H1 (cell line): ENCODE results near the gene NTPCR. TPM values are rescaled to one million over a fixed set of nuclear protein-coding genes. Genes with fewer than 3 reads are reported as not detected.

ENCODE experiments used
- CTCF ChIA-PET: fragments of 300-600 bp; sonication (Branson Sonifier 250); formaldehyde crosslinking; loops from one replicate; lab custom pipeline; 2021; ENCODE audit not compliant: partially characterized antibody; lab: Charles Lee
- POLR2A ChIA-PET: fragments of 300-600 bp; sonication (Branson Sonifier 250); formaldehyde crosslinking; loops from one replicate; lab custom pipeline; 2021; ENCODE audit warnings: inconsistent platforms; ENCODE audit not compliant: partially characterized antibody; lab: Charles Lee
- DNase-seq, 2 experiments: peaks; one replicate each; pipeline versions ENCODE4 v3.0.0 to v3.0.0-alpha.2; 2010 to 2022; ENCODE audit warnings: low spot score in 2 of 2, low read depth in 1 of 2, mixed read lengths in 1 of 2
- FAIRE-seq: peaks from 2 replicates; lab custom pipeline; 2011; peaks lifted over from hg19 to GRCh38; lab: Jason Lieb, UNC
- H2AFZ ChIP-seq: 2 replicates; pipeline ENCODE4 v1.8.1; 2012; ENCODE audit warnings: low read length, inconsistent platforms
- H2AK5ac ChIP-seq: 2 replicates; pipeline ENCODE4 v1.6.1; 2013; ENCODE audit warnings: low read depth, low read length
- H2BK120ac ChIP-seq: replicated peaks from 2 replicates; pipeline ENCODE3; 2013; ENCODE audit warnings: low read depth, low read length, inconsistent platforms
- H2BK12ac ChIP-seq: 2 replicates; pipeline ENCODE4 v1.6.1; 2013; ENCODE audit warnings: low read depth, low read length
- H2BK15ac ChIP-seq: 2 replicates; pipeline ENCODE4 v1.6.1; 2013; ENCODE audit warnings: low read length
- H2BK20ac ChIP-seq: 2 replicates; pipeline ENCODE4 v1.6.1; 2013; ENCODE audit warnings: low read length
- H2BK5ac ChIP-seq: 2 replicates; pipeline ENCODE4 v1.6.1; 2013; ENCODE audit warnings: low read depth, low read length
- H3K14ac ChIP-seq: 2 replicates; pipeline ENCODE4 v1.6.1; 2013; ENCODE audit warnings: inconsistent platforms; ENCODE audit not compliant: insufficient read length
- H3K18ac ChIP-seq: 2 replicates; pipeline ENCODE4 v1.6.1; 2013; ENCODE audit warnings: low read length; ENCODE audit errors: extremely low read depth
- H3K23ac ChIP-seq: 2 replicates; pipeline ENCODE4 v1.6.1; 2013; ENCODE audit warnings: inconsistent platforms; ENCODE audit not compliant: insufficient read length
- H3K23me2 ChIP-seq: 2 replicates; pipeline ENCODE4 v1.6.1; 2013; ENCODE audit warnings: low read depth, low read length
- H3K27ac ChIP-seq: 2 replicates; pipeline ENCODE4 v1.6.1; 2011; ENCODE audit warnings: low read depth, low read length, inconsistent platforms
- H3K27me3 ChIP-seq, 4 experiments: replicated peaks in 1 of 4; 1 replicate in 1 of 4; 2 replicates in 3 of 4; pipeline versions ENCODE4 v1.6.1 to v1.8.1; 2011 to 2013; ENCODE audit warnings: low read length in 3 of 4, mild to moderate bottlenecking in 3 of 4, inconsistent platforms in 2 of 4, mixed read lengths in 2 of 4, moderate library complexity in 1 of 4; ENCODE audit not compliant: control insufficient read depth in 3 of 4, insufficient read depth in 3 of 4; ENCODE audit errors: extremely low read depth in 1 of 4
- H3K36me3 ChIP-seq, 4 experiments: 2 replicates each; pipeline versions ENCODE4 v1.6.1 to v1.8.1; 2011 to 2013; ENCODE audit warnings: mild to moderate bottlenecking in 4 of 4, low read length in 3 of 4, moderate library complexity in 2 of 4, control low read depth in 1 of 4, inconsistent platforms in 1 of 4; ENCODE audit not compliant: insufficient read depth in 4 of 4, control insufficient read depth in 2 of 4
- H3K4ac ChIP-seq: replicated peaks from 2 replicates; pipeline ENCODE3; 2013; ENCODE audit warnings: low read length, low read depth, mixed read lengths, inconsistent platforms; ENCODE audit not compliant: insufficient read length
- H3K4me1 ChIP-seq, 4 experiments: replicated peaks in 1 of 4; 1 replicate in 1 of 4; 2 replicates in 3 of 4; pipeline versions ENCODE4 v1.6.1 to v1.8.1; 2011 to 2013; ENCODE audit warnings: low read length in 3 of 4, inconsistent platforms in 2 of 4, mixed read lengths in 1 of 4; ENCODE audit not compliant: insufficient read depth in 4 of 4, control insufficient read depth in 3 of 4
- H3K4me2 ChIP-seq, 2 experiments: 2 replicates each; pipeline versions ENCODE4 v1.6.1 to v1.8.1; 2011 to 2013; ENCODE audit warnings: low read depth in 2 of 2, low read length in 2 of 2, control low read depth in 1 of 2, inconsistent platforms in 1 of 2, mild to moderate bottlenecking in 1 of 2; ENCODE audit not compliant: insufficient read depth in 1 of 2
- H3K4me3 ChIP-seq, 4 experiments: fragments of 200-600, 300-600 bp in 1 of 4; sonication (generic), shearing (Covaris generic), sonication (Bioruptor Twin) in 1 of 4; 2 replicates each; pipeline versions ENCODE4 v1.5.1 to v1.8.1; 2011 to 2016; ENCODE audit warnings: low read length in 4 of 4, low read depth in 3 of 4, control low read depth in 2 of 4, inconsistent platforms in 2 of 4, mild to moderate bottlenecking in 2 of 4, mixed read lengths in 1 of 4, moderate library complexity in 1 of 4; ENCODE audit not compliant: insufficient read depth in 2 of 4; ENCODE audit errors: extremely low read depth in 1 of 4
- H3K56ac ChIP-seq: replicated peaks from 2 replicates; pipeline ENCODE3; 2013; ENCODE audit warnings: low read depth, mild to moderate bottlenecking, mixed read lengths, low read length, inconsistent platforms; ENCODE audit not compliant: insufficient read length
- H3K79me1 ChIP-seq: 2 replicates; pipeline ENCODE4 v1.6.1; 2013; ENCODE audit warnings: low read depth, low read length, control low read depth
- H3K79me2 ChIP-seq, 2 experiments: 2 replicates each; pipeline versions ENCODE4 v1.6.1 to v1.8.1; 2012 to 2013; ENCODE audit warnings: low read length in 2 of 2, mild to moderate bottlenecking in 2 of 2, inconsistent platforms in 1 of 2; ENCODE audit not compliant: insufficient read depth in 2 of 2, control insufficient read depth in 1 of 2
- H3K9ac ChIP-seq, 4 experiments: replicated peaks in 1 of 4; 1 replicate in 1 of 4; 2 replicates in 3 of 4; pipeline versions ENCODE4 v1.6.1 to v1.8.1; 2011 to 2013; ENCODE audit warnings: low read depth in 3 of 4, low read length in 3 of 4, control low read depth in 2 of 4, mild to moderate bottlenecking in 2 of 4, moderate library complexity in 2 of 4, inconsistent platforms in 1 of 4; ENCODE audit errors: extremely low read depth in 1 of 4
- H3K9me3 ChIP-seq, 2 experiments: 2 replicates each; pipeline versions ENCODE4 v1.6.1 to v1.8.1; 2012 to 2013; ENCODE audit warnings: mild to moderate bottlenecking in 2 of 2, moderate library complexity in 2 of 2, control low read depth in 1 of 2, inconsistent platforms in 1 of 2, low read depth in 1 of 2, low read length in 1 of 2, mixed read lengths in 1 of 2; ENCODE audit not compliant: insufficient read depth in 2 of 2
- H4K20me1 ChIP-seq, 2 experiments: replicated peaks in 1 of 2; 2 replicates each; pipeline versions ENCODE3 to v1.8.1; 2011 to 2013; ENCODE audit warnings: inconsistent platforms in 2 of 2, low read length in 2 of 2, mild to moderate bottlenecking in 1 of 2; ENCODE audit not compliant: insufficient read depth in 2 of 2, control insufficient read depth in 1 of 2
- H4K5ac ChIP-seq: 2 replicates; pipeline ENCODE4 v1.6.1; 2013; ENCODE audit warnings: low read length, low read depth, mixed read lengths, inconsistent platforms; ENCODE audit not compliant: insufficient read length
- H4K8ac ChIP-seq: 2 replicates; pipeline ENCODE4 v1.8.0; 2013; ENCODE audit warnings: mild to moderate bottlenecking, moderate library complexity, low read length, inconsistent platforms; ENCODE audit not compliant: insufficient read depth; ENCODE audit errors: extremely low read depth
- H4K91ac ChIP-seq: replicated peaks from 2 replicates; pipeline ENCODE3; 2013; ENCODE audit warnings: low read length, mixed read lengths, inconsistent platforms; ENCODE audit not compliant: insufficient read length
- BACH1 ChIP-seq: IDR thresholded peaks from 2 replicates; pipeline ENCODE4 v1.6.1; 2012; ENCODE audit warnings: low read length, improper control_type of control experiment
- CBX8 ChIP-seq: fragments of 300-800, 300-1000 bp; sonication (generic); IDR thresholded peaks from 2 replicates; pipeline ENCODE4 v1.7.1; 2016; ENCODE audit warnings: low read depth, low read length, borderline replicate concordance
- CHD2 ChIP-seq: IDR thresholded peaks from 2 replicates; pipeline ENCODE4 v1.6.1; 2012; ENCODE audit warnings: low read length, improper control_type of control experiment
- HDAC2 ChIP-seq, 2 experiments: fragments of 300-600 bp in 1 of 2; sonication (generic) in 1 of 2; IDR thresholded peaks; 2 replicates each; pipeline ENCODE4 v1.6.1; 2011 to 2012; ENCODE audit warnings: low read depth in 2 of 2, low read length in 2 of 2, mild to moderate bottlenecking in 2 of 2, moderate library complexity in 2 of 2, borderline replicate concordance in 1 of 2, inconsistent platforms in 1 of 2
- JUND ChIP-seq: IDR thresholded peaks from 2 replicates; pipeline ENCODE4 v1.6.1; 2011; ENCODE audit warnings: mild to moderate bottlenecking, improper control_type of control experiment, low read length
- KDM1A ChIP-seq: fragments of 200-600, 300-600 bp; sonication (generic); IDR thresholded peaks from 2 replicates; pipeline ENCODE4 v1.7.1; 2016; ENCODE audit warnings: mild to moderate bottlenecking, low read length, borderline replicate concordance
- KDM5A ChIP-seq: fragments of 200-600 bp; IDR thresholded peaks from 2 replicates; pipeline ENCODE4 v1.7.1; 2012; ENCODE audit warnings: mild to moderate bottlenecking, low read length, inconsistent platforms, mixed read lengths
- MAFK ChIP-seq: IDR thresholded peaks from 2 replicates; pipeline ENCODE4 v1.6.1; 2012; ENCODE audit warnings: low read depth, mild to moderate bottlenecking, improper control_type of control experiment, low read length
- NANOG ChIP-seq: IDR thresholded peaks from 2 replicates; pipeline ENCODE4 v1.6.1; 2011; ENCODE audit warnings: low read length, low read depth, mild to moderate bottlenecking, inconsistent platforms; ENCODE audit not compliant: insufficient read depth, poor library complexity, severe bottlenecking
- RBBP5 ChIP-seq: IDR thresholded peaks from 2 replicates; pipeline ENCODE4 v1.7.1; 2012; ENCODE audit warnings: low read depth, mild to moderate bottlenecking, inconsistent platforms, low read length, moderate library complexity, borderline replicate concordance
- SAP30 ChIP-seq: fragments of 300-600 bp; sonication (generic); IDR thresholded peaks from 2 replicates; pipeline ENCODE4 v1.7.1; 2012; ENCODE audit warnings: low read length, moderate library complexity, mild to moderate bottlenecking, inconsistent platforms; ENCODE audit not compliant: insufficient read depth, insufficient replicate concordance
- SIRT6 ChIP-seq: IDR thresholded peaks from one replicate; pipeline ENCODE4 v1.7.1; 2012; ENCODE audit warnings: low read length, inconsistent platforms
- SRF ChIP-seq: IDR thresholded peaks from 2 replicates; pipeline ENCODE4 v1.6.1; 2011; ENCODE audit warnings: mild to moderate bottlenecking, low read depth, low read length, moderate library complexity
- TCF12 ChIP-seq: IDR thresholded peaks from 2 replicates; pipeline ENCODE4 v1.6.1; 2011; ENCODE audit warnings: low read depth, mild to moderate bottlenecking, low read length
- TEAD4 ChIP-seq: IDR thresholded peaks from 2 replicates; pipeline ENCODE4 v1.6.1; 2012; ENCODE audit warnings: low read depth, low read length, inconsistent platforms, mixed read lengths
- WGBS, 2 experiments: shearing (Covaris generic) in 1 of 2; methylation state at CpG; one replicate each; pipeline versions ENCODE4 v1.1.6 to v1.1.7; 2013 to 2015; ENCODE audit warnings: low lambda C conversion rate in 2 of 2, mixed read lengths in 2 of 2, inconsistent platforms in 1 of 2, low coverage in 1 of 2, missing lambda C conversion rate in 1 of 2; ENCODE audit not compliant: insufficient replicate concordance in 2 of 2, insufficient coverage in 1 of 2, insufficient read length in 1 of 2; ENCODE audit errors: extremely low coverage in 1 of 2, missing lambda C conversion rate in 1 of 2; 5-methylcytosine and 5-hydroxymethylcytosine counted together
- polyA plus RNA-seq, 7 experiments: library from polyadenylated mRNA; depleted of rRNA in 3 of 7; stranded (reverse) in 5 of 7; unstranded in 2 of 7; fragments of >200 nt in 5 of 7; fragments of 200-250 nt in 2 of 7; gene quantifications; 1 replicate in 5 of 7; 2 replicates in 1 of 7; 4 replicates in 1 of 7; pipeline versions ENCODE4 v1.2.1 to v1.2.3, GENCODE V29; 2011 to 2013; ENCODE audit warnings: missing spikeins in 2 of 7, mixed read lengths in 2 of 7
- total RNA-seq: library from RNA; stranded (reverse); fragmentation: NEBNext Ultra II Directional; extraction: Animal tissue kit (Norgen Biotek cat#: 25700); gene quantifications from 2 replicates; pipeline ENCODE4 v1.2.1, GENCODE V29; 2021

NTPCR gene
- total and polyA plus RNA-seq, 2 of the 8 experiments (the other 6 are each of a cell fraction or from before 2014, with no cell fraction given): 22.6 to 73.1 TPM

DNA sequence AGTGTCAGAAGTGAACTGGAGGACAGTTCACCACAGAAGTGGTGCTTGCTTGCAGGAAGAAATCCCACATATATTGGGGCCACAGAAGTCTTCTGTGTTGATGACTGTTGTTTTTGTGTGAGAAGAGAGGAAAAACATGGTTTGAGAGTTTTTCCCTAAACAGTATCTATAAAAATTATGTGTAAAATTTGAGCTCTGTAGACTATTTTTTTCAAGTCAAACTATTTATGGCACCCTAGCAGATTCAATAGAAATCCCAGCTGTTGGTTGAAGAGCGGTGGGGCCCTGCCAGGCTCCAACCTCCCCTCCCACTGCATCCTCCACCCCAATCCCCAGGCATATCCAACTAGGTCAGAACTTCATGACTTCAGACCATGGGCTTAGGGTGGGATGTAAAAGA lies 61.6 kb downstream of the NTPCR start:
- H2BK12ac ChIP-seq: no peak overlapping the region
- H2AFZ ChIP-seq: no peak overlapping the region
- H4K91ac ChIP-seq: no peak overlapping the region
- H3K9me3 ChIP-seq: no peaks in the 10 kb centered on the region
- no peak overlapping the region for H3K4me3 ChIP-seq
- no peak overlapping the region for H3K18ac ChIP-seq
- no peak overlapping the region for H3K23ac ChIP-seq
- no peaks in the 10 kb centered on the region for H3K23me2 ChIP-seq
- H2BK15ac ChIP-seq: no peak overlapping the region
- H4K20me1 ChIP-seq: no peaks in the 10 kb centered on the region
- no peak overlapping the region for H3K27ac ChIP-seq
- peaks cover 3 to 27% (median 12%) of the 10 kb centered on the region in 4 experiments for H3K36me3 ChIP-seq
- no peak overlapping the region for H3K14ac ChIP-seq
- H2BK20ac ChIP-seq: no peak overlapping the region
- H3K56ac ChIP-seq: no peak overlapping the region
- CTCF ChIA-PET: interaction anchor here (1.2 to 4.5 kb wide), 3 partner anchors 12 to 333 kb away, joined by 3 to 19 read pairs (median 17); no protein-coding TSS in a partner anchor
- no peak overlapping the region for H2BK5ac ChIP-seq
- no peaks in the 10 kb centered on the region for H3K79me1 ChIP-seq
- no peak overlapping the region for H4K8ac ChIP-seq
- WGBS, 2 experiments: 92% methylated on average over 1 of the region's 1 CpG; no CpG with 5 or more reads in 1 of the 2 experiments
- no peaks in the 10 kb centered on the region for H3K4me1 ChIP-seq
- H3K79me2 ChIP-seq: no peaks in the 10 kb centered on the region
- no peak overlapping the region for H3K9ac ChIP-seq
- H3K27me3 ChIP-seq: no peaks in the 10 kb centered on the region
- no peak overlapping the region for H3K4ac ChIP-seq
- H2BK120ac ChIP-seq: no peak overlapping the region
- no peak overlapping the region for H3K4me2 ChIP-seq
- no peak overlapping the region for H2AK5ac ChIP-seq
- POLR2A ChIA-PET: no interaction called here
- DNase-seq: no peak
- FAIRE-seq: no peak
- H4K5ac ChIP-seq: no peak overlapping the region
- no peak for TF ChIP-seq KDM5A
- no peak for TF ChIP-seq SIRT6
- TF ChIP-seq SRF: no peak
- no peak for TF ChIP-seq CBX8
- no peak for TF ChIP-seq BACH1
- TF ChIP-seq SAP30: no peak
- TF ChIP-seq JUND: no peak
- TF ChIP-seq TCF12: no peak
- TF ChIP-seq NANOG: no peak
- no peak for TF ChIP-seq RBBP5
- no peak for TF ChIP-seq TEAD4
- no peak for TF ChIP-seq MAFK
- TF ChIP-seq HDAC2 (IDR thresholded peaks at IDR 0.05; ENCODE audit: borderline replicate concordance in 1 of 2, low read depth in 2 of 2, low read length in 2 of 2): no peak
- no peak for TF ChIP-seq KDM1A
- TF ChIP-seq CHD2: no peak
